ENCODE results near the gene SNRNP25.

The SNRNP25 gene

DNA sequence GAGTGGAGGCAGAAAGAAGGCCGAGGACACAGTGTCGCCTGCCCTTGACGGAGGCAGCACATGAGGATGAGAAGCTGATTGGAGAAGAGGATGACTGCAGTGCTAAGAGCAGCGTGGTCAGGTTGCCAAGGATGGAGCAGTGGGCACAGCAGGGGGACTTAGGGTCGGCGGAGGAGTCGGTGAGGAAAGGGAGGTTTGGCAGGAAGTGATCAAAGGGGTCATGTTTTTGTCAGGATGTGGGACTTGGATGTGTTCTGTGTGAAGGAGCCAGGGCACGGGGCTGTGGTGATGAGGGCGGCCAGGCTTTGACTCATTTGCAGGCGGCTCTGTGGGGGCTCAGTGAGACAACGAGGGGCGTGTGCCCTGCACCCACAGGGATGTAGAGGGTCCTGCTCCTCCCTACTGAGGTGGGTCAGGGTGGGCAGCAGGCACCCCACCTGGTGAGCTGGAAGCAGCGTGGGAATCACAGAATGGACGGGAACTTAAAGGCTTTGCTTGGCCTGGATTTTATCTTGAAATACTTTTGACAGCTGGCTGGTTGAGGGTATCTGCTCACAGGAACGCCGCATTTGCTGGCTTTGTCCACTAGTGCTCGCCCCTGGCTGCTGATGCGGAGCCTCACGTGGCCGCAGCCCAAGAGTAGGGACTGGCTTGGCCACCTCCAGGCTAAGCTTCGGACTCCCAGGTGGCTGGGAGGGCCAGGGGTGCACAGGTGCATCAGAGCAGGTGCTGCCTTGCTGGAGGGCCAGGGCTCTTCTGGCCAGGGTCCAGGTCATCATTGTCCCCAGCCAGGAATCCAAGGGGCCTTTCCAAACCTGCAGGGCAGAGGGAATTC is 30.4 kb downstream of the SNRNP25 start:
- DNase-seq (no peak), ATAC-seq (replicated peaks) (peak; percentile 22)
- Mint-ChIP-seq H3K4me1 (ENCODE audit: low read depth in 2 of 2) (peaks cover 24 to 29% of the 10 kb centered on the region in 2 donors), H3K27me3 (no peaks in the 10 kb centered on the region), H3K36me3 (ENCODE audit: insufficient read depth) (peaks cover 28% of the 10 kb centered on the region), H3K4me3 (peak overlapping the region; percentile 47 to 51), H3K27ac (peak overlapping the region; percentile 72 to 81), H3K9me3 (no peaks in the 10 kb centered on the region)

GRCh38 chr16:84718-85406 is 31.2 kb downstream of the SNRNP25 start:
- Mint-ChIP-seq H3K27me3 (no peaks in the 10 kb centered on the region), H3K4me1 (ENCODE audit: low read depth in 2 of 2) (peaks cover 19 to 23% of the 10 kb centered on the region in 2 donors), H3K9me3 (no peaks in the 10 kb centered on the region), H3K36me3 (ENCODE audit: insufficient read depth) (peaks cover 25% of the 10 kb centered on the region), H3K4me3 (peak overlapping the region; percentile 47 to 51), H3K27ac (peak overlapping the region; percentile 72 to 81)
- DNase-seq (peak in 2 of 3 experiments; percentile 8 to 25), ATAC-seq (replicated peaks) (peak; percentile 79)

DNA sequence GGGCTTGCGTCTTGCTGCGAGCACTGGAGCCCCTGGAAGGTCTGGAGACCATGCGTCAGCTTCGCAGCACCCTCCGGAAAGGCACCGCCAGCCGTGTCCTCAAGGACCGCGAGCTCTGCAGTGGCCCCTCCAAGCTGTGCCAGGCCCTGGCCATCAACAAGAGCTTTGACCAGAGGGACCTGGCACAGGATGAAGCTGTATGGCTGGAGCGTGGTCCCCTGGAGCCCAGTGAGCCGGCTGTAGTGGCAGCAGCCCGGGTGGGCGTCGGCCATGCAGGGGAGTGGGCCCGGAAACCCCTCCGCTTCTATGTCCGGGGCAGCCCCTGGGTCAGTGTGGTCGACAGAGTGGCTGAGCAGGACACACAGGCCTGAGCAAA is 31.8 kb downstream of the SNRNP25 start:
- Mint-ChIP-seq H3K9me3 (no peaks in the 10 kb centered on the region), H3K4me3 (no peak overlapping the region), H3K4me1 (ENCODE audit: low read depth in 2 of 2) (peaks cover 19 to 22% of the 10 kb centered on the region in 2 donors), H3K36me3 (ENCODE audit: insufficient read depth) (peaks cover 25% of the 10 kb centered on the region), H3K27ac (peak overlapping the region in 1 of 2 donors; percentile 81), H3K27me3 (no peaks in the 10 kb centered on the region)
- DNase-seq (no peak), ATAC-seq (replicated peaks) (no peak)

DNA sequence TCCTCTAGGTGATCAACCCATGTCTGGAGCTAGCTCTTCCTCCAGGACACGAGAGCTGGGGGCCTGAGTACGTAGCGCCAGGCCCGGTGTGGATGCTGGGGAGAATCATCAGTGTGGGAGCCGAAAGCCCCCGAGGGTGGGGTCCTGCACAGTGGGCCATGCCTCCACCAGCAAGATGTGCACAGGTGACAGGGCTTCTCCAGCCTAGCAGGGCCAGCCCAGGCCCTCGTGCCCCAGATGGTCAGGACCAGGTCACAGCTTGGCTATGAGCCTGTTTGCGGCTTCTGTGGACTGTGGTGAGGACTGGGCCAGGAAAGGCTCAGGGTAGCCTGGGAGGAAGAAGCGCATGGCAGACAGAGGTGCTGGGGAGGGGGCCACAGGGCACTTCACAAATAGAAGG is 32.2 kb downstream of the SNRNP25 start:
- Mint-ChIP-seq H3K27me3 (no peaks in the 10 kb centered on the region), H3K4me3 (no peak overlapping the region), H3K9me3 (no peaks in the 10 kb centered on the region), H3K27ac (peak overlapping the region in 1 of 2 donors; percentile 77), H3K36me3 (ENCODE audit: insufficient read depth) (peaks cover 28% of the 10 kb centered on the region), H3K4me1 (ENCODE audit: low read depth in 2 of 2) (peaks cover 18 to 22% of the 10 kb centered on the region in 2 donors)
- DNase-seq, result no peak
- ATAC-seq (replicated peaks), result no peak

GRCh38 chr16:86483-86952 is 32.9 kb downstream of the SNRNP25 start:
- H3K27ac Mint-ChIP-seq, result no peak overlapping the region
- H3K9me3 Mint-ChIP-seq, result no peaks in the 10 kb centered on the region
- no peak overlapping the region for H3K4me3 Mint-ChIP-seq
- H3K4me1 Mint-ChIP-seq (ENCODE audit: low read depth in 2 of 2), result peaks cover 15 to 22% of the 10 kb centered on the region in 2 donors
- H3K36me3 Mint-ChIP-seq (ENCODE audit: insufficient read depth), result peaks cover 32% of the 10 kb centered on the region
- DNase-seq (no peak), ATAC-seq (replicated peaks) (no peak)
- H3K27me3 Mint-ChIP-seq, result no peaks in the 10 kb centered on the region

DNA sequence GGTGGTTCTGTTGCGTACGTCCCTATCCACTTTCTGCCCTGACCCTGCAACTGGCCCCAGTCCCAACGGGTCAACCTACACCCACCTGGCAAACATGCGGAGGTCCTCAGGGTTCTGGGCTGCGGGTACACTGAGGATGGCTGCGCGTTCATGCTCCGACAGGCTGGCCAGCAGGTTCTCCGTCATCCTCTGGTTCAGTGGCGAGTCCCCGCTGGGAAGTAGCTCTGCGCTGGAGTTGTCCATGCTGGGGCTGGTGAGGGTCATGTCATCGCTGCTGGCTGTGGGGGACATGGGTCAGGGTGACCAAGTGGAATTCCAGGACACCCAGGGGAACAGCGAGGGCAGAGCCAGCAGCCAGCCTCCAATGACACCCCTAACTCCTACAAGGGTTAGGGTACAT is 35.0 kb downstream of the SNRNP25 start:
- H3K4me1 Mint-ChIP-seq (ENCODE audit: low read depth in 2 of 2), result peaks cover 13 to 17% of the 10 kb centered on the region in 2 donors
- peaks cover 34% of the 10 kb centered on the region for H3K36me3 Mint-ChIP-seq (ENCODE audit: insufficient read depth)
- DNase-seq, result no peak
- H3K9me3 Mint-ChIP-seq, result no peaks in the 10 kb centered on the region
- ATAC-seq (replicated peaks), result no peak
- no peak overlapping the region for H3K4me3 Mint-ChIP-seq
- H3K27ac Mint-ChIP-seq, result no peak overlapping the region
- no peaks in the 10 kb centered on the region for H3K27me3 Mint-ChIP-seq

DNA sequence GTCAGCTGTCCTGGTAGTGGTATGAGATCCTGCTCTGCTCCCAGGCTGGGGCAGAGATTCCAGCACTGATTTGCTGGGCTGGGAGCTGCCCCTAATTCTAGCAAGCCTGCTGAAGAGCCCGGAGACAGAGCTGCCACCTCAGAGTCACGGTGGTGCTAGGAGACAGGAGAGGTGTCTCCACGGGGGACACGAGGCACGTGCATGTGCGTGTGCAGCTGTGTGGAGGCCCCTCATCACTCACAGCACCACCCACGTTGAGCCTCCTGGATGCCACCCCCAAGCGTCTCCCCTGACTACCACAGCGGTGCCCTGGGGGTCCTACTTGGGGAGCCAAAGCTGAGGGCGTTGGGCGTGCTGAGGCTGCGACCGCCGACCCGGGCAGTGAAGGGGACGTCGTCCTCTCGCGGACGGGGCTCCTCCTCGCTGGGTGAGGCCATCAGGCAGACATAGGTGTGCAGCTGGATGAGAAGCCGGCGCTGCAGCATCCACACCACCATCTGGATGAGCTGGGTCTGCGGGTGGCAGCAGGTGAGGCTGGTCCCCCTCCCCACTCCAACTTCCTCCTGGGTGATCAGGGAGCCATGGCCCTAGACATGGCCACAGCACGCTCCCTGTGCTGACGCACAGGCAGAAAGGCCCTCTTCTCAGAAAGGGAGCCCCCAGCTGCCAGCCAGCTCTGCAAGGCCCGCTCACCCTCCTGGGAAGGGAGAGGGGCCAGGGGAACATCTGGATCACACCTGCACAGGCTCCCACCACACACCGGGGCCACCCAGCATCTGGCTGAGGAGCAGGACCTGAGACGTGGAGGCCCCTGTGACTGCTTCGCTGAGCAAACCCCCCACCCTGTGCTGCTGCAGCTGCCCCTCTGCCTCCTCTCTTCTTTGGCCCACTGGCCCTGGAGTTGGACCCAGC is 36.0 kb downstream of the SNRNP25 start:
- no peaks in the 10 kb centered on the region for H3K9me3 Mint-ChIP-seq
- H3K4me3 Mint-ChIP-seq, result no peak overlapping the region
- DNase-seq (no peak), ATAC-seq (replicated peaks) (no peak)
- H3K27ac Mint-ChIP-seq, result peak overlapping the region in 1 of 2 donors; percentile 46
- peaks cover 5 to 7% of the 10 kb centered on the region in 2 donors for H3K4me1 Mint-ChIP-seq (ENCODE audit: low read depth in 2 of 2)
- peaks cover 32% of the 10 kb centered on the region for H3K36me3 Mint-ChIP-seq (ENCODE audit: insufficient read depth)
- no peaks in the 10 kb centered on the region for H3K27me3 Mint-ChIP-seq

GRCh38 chr16:91484-91883 is 37.9 kb downstream of the SNRNP25 start:
- ATAC-seq (replicated peaks), result no peak
- DNase-seq, result no peak
- peaks cover 21% of the 10 kb centered on the region for H3K36me3 Mint-ChIP-seq (ENCODE audit: insufficient read depth)
- H3K4me1 Mint-ChIP-seq (ENCODE audit: low read depth in 2 of 2), result peaks cover 0 to 2% of the 10 kb centered on the region in 2 donors
- H3K4me3 Mint-ChIP-seq, result no peak overlapping the region
- no peaks in the 10 kb centered on the region for H3K27me3 Mint-ChIP-seq
- no peaks in the 10 kb centered on the region for H3K9me3 Mint-ChIP-seq
- no peak overlapping the region for H3K27ac Mint-ChIP-seq

DNA sequence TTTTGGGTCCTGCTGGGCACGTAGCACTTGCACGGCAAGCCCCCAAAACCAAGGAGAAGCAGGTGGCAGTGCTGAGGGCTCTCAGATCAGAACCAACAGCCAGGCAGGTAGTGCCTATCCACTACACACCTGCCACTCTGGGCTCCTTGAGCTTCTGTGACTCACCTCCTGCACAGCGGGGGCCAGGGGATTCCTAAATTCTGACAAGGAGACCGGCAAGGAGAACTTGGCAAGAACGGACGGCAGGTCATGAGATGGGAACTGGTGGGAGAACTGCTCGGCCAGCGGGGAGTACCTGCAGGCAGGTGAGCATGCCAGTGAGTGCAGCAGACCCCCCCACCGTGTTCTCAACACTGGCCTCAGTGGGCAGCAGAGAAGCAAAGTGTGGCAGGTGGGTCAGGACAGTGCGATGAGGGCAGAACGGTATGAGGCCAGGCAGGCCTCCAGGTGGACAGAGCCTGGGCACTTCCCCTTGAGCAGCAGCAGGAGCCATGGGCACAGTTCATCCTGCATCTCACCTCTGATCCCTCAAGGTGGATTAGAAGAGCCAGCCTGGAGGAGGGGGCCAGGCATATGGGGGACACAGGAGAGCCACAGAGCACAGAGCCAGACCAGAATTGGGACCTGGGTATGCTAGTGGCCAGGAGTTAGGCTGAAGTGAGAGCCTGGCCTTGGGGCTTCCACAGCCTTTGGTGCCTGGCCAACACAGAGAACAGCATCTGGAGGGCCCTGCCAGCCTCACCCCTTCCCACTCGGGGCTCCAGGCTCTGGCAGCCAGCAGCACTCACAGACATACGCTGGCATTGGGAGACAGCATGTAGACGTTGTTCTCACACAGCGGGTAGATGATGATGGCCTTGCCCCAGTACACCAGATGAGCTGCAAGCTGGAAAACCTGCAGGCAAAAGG is 39.1 kb downstream of the SNRNP25 start:
- Mint-ChIP-seq H3K9me3 (no peaks in the 10 kb centered on the region), H3K27me3 (no peaks in the 10 kb centered on the region)
- DNase-seq, result no peak

GRCh38 chr16:94918-95265 is 41.3 kb downstream of the SNRNP25 start:
- ATAC-seq (replicated peaks) (no peak), DNase-seq (no peak)
- H3K4me1 Mint-ChIP-seq (ENCODE audit: low read depth in 2 of 2), result peaks cover 6% of the 10 kb centered on the region in 2 donors
- no peak overlapping the region for H3K4me3 Mint-ChIP-seq
- no peaks in the 10 kb centered on the region for H3K9me3 Mint-ChIP-seq
- H3K27ac Mint-ChIP-seq, result peak overlapping the region in 1 of 2 donors; percentile 51
- H3K27me3 Mint-ChIP-seq, result no peaks in the 10 kb centered on the region
- H3K36me3 Mint-ChIP-seq (ENCODE audit: insufficient read depth), result peaks cover 9% of the 10 kb centered on the region

More for the DNA sequence above, 39.1 kb downstream of the SNRNP25 start:
- Mint-ChIP-seq H3K36me3 (ENCODE audit: insufficient read depth) (peaks cover 18% of the 10 kb centered on the region), H3K27ac (peak overlapping the region; percentile 53 to 79), H3K4me1 (ENCODE audit: low read depth in 2 of 2) (peaks cover 4 to 6% of the 10 kb centered on the region in 2 donors), H3K4me3 (no peak overlapping the region)
- no peak for ATAC-seq (replicated peaks)

GRCh38 chr16:96935-97381 is 43.3 kb downstream of the SNRNP25 start:
- peaks cover 5% of the 10 kb centered on the region for H3K36me3 Mint-ChIP-seq (ENCODE audit: insufficient read depth)
- H3K9me3 Mint-ChIP-seq, result no peaks in the 10 kb centered on the region
- no peak overlapping the region for H3K27ac Mint-ChIP-seq
- peaks cover 6% of the 10 kb centered on the region in 2 donors for H3K4me1 Mint-ChIP-seq (ENCODE audit: low read depth in 2 of 2)
- no peaks in the 10 kb centered on the region for H3K27me3 Mint-ChIP-seq
- no peak overlapping the region for H3K4me3 Mint-ChIP-seq
- ATAC-seq (replicated peaks), result peak; percentile 99
- DNase-seq, result peak; percentile 88 to 92 (median 91)

DNA sequence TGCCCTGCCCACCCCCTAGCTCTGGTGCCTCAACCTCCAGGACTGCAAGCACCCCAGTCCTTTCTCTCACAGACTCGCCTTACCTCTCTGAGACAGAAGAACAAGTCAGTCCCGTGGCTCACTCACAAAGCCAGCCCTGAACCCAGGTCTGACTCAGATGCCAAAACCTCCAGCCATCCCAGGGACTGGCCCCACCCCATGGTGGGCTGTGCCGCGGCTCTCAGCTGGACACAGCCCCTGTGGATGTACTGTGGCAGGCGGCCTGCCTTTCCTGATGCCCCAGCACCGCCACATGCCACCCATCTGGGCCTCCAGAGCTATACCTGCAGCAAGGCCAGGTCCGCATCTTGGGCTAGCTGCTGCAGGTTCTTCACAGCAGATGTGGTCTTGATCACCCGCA is 44.2 kb downstream of the SNRNP25 start:
- Mint-ChIP-seq H3K27ac (no peak overlapping the region), H3K27me3 (no peaks in the 10 kb centered on the region), H3K4me1 (ENCODE audit: low read depth in 2 of 2) (peaks cover 3 to 6% of the 10 kb centered on the region in 2 donors), H3K36me3 (ENCODE audit: insufficient read depth) (peaks cover 5% of the 10 kb centered on the region), H3K4me3 (no peak overlapping the region), H3K9me3 (no peaks in the 10 kb centered on the region)
- DNase-seq (no peak), ATAC-seq (replicated peaks) (no peak)
